HG03558 (cell line): Measurements from ENCODE around the gene HASPIN.
"Not testable (repeated sequence)": the region's sequence is repeated elsewhere in the genome, so short reads cannot be mapped to it uniquely, and the experiment has no call there.

Experiments
- ATAC-seq: cut with Tn5 transposase; IDR thresholded peaks from one replicate; pipeline ENCODE4 v1.9.1; 2021; ENCODE audit warnings: moderate number of reproducible peaks; ENCODE audit not compliant: unreplicated experiment; ENCODE audit errors: extremely low read depth

HASPIN gene

DNA sequence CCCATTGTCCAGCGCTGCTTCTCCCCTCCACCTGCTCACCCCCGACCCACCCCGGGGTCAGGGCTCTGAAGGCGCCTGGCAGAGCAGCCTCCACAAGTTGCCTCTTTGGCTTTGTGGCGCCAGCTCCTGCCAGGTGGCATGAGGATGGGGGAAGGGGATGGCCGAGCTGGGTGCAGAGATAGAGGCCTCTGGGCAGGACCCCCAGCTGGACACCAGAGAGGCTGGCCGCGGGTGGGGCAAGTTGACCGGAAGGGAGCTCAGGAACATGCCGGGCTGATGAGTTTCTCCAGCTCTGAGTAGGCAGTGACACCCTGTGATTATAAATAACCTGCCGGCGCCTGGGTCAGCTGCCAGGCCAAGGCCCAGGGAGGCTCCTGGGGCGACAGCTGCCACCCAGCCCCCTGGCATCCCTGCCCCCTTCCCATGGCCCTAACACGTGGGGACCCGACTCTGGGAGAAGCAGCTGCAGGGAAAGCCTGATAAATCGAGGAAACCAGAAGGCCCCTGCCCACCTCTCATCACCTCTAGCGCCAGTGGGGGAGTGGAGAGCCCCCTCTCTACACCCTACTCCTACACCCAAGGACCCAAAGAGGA is 28.5 kb upstream of the HASPIN start:
- ATAC-seq, result no peak

GRCh38 chr17:3695723-3696411 is 27.8 kb upstream of the HASPIN start, which contains the start of gene P2RX5:
TSS of gene P2RX5 (minus strand) at chr17:3696155. CDS start at chr17:3696005, 150 bp downstream.
- ATAC-seq, result no peak

- ATAC-seq, result no peak
These were observed 26.6 kb upstream of the HASPIN start for GRCh38 chr17:3697103-3697476.

DNA sequence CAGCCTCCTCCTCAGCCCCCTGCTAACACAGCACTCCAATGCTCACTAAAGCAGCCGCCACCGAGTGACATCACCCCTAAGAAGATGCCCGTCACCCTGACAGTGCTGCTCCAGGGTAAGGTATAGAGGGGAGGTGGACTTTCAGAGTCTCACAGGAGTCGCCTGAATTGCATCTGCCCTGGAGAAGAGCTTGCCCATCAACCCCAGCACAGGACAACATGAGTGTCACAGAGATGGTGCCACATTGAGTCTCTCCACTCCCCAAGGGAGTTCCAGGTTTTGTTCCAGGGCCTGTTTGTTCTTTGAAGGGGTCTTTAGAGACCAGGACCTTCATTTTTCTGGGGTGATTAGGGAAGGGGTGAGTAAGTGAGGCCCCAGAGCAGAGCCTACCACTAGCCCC is 25.6 kb upstream of the HASPIN start:
- no peak for ATAC-seq

GRCh38 chr17:3699951-3700350 is 23.8 kb upstream of the HASPIN start:
- ATAC-seq, result no peak

- not testable (repeated sequence) for ATAC-seq
These were observed 21.6 kb upstream of the HASPIN start for GRCh38 chr17:3702041-3702539.

GRCh38 chr17:3704931-3705717 is 18.6 kb upstream of the HASPIN start:
- no peak for ATAC-seq

GRCh38 chr17:3705718-3705984 is 18.1 kb upstream of the HASPIN start:
- ATAC-seq, result not testable (repeated sequence)

DNA sequence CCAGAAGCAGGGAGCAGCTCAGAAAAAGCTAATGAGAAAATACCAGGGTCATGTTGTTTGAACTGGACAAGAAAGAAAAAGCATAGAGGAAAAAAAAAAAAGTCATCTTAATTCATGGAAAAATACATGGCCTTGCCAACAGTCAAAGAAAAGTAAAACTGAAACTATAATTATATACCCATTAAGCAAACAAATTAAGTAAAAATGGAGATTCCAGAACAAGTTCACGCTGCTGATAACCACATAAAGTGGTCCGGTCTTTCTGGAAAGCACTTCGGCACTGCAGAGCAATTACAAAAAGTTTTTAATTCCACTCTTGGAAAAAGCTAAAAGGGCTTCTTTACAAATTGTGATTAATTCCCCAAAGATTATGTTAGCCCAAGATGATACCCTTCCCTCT is 15.3 kb upstream of the HASPIN start:
- ATAC-seq, result no peak

- ATAC-seq, result peak; percentile 80
These were observed 12.7 kb upstream of the HASPIN start for GRCh38 chr17:3710951-3711383.

GRCh38 chr17:3712811-3713463 is 10.8 kb upstream of the HASPIN start:
- ATAC-seq, result no peak

- ATAC-seq, result no peak
These were observed 8.4 kb upstream of the HASPIN start for GRCh38 chr17:3715296-3715695.

DNA sequence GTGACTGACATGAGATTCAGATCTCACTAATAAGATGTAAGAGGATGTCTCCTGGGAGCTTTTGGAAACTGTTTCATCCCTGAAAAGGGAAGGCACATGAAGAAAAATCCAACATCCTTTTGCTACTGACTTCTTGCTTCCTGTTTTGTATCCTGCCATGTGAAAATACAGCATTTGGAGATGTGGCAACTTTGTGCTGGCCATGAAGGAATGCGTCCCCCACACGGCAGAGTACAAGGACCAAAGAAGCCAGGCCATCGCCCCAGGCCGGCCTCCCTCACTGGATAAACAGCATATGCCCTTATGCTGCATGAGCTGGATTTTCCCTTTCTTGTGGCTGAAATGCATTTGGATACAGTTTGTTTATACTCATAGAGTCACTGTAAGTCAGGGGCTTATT is 5.5 kb upstream of the HASPIN start:
- ATAC-seq, result no peak

DNA sequence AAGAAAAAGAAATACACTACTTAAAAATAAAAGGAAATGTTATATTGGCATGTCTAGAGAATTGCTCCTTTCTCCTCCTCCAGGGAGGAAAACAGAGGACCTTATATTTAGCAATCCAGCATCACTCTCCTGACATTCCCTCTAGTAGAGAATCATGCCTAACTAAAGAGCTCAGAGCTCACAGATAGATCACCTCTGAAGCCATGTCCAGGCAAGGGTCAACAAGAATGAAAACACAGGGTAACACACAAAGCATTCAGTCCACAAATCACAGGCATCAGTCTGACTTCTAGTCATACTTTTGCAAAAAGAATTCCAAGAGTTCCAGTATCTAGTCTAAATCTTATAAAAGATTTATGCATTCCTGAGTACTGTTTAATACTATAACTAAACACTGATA is 4.4 kb upstream of the HASPIN start:
- no peak for ATAC-seq

DNA sequence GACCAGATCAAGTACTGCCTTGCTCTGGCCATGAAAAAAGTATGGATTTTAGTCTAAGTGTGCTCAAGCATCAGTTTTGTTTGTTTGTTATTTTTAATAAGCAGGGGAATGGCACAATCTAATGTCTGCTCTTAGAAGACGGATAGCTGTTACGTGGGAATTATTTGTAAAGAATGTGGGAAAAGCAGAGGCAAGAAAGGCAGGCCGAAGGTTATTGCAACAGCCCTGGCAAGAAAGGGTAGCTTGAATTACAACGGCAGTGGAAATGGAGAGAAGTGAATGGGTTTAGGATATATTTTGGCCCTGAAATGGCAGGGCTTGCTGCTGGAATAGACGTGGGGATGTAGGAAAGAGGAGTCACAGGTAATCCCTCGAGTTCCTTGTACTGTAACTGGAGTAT is 987 bp upstream of the HASPIN start:
- ATAC-seq, result no peak

- ATAC-seq, result no peak
These were observed 531 bp upstream of the HASPIN start for GRCh38 chr17:3723188-3723555.

DNA sequence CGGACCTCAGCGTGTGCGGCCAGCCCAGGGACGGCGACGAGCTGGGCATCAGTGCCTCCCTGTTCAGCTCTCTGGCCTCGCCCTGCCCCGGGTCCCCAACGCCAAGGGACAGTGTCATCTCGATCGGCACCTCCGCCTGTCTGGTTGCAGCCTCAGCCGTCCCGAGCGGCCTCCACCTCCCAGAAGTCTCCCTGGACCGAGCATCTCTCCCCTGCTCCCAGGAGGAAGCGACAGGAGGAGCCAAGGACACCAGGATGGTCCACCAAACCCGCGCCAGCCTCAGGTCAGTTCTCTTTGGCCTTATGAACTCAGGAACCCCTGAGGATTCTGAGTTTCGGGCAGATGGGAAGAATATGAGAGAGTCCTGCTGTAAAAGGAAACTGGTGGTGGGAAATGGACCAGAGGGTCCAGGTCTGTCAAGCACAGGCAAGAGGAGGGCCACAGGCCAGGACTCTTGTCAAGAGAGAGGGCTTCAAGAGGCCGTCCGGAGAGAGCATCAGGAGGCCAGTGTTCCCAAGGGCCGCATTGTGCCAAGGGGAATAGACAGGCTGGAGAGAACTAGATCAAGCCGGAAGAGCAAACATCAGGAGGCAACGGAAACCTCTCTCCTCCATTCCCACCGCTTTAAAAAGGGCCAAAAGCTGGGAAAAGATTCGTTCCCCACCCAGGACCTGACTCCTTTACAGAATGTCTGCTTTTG is 825 bp downstream of the HASPIN start:
- ATAC-seq, result no peak

GRCh38 chr17:3727041-3727440 is 3.3 kb downstream of the HASPIN start:
- ATAC-seq, result no peak

DNA sequence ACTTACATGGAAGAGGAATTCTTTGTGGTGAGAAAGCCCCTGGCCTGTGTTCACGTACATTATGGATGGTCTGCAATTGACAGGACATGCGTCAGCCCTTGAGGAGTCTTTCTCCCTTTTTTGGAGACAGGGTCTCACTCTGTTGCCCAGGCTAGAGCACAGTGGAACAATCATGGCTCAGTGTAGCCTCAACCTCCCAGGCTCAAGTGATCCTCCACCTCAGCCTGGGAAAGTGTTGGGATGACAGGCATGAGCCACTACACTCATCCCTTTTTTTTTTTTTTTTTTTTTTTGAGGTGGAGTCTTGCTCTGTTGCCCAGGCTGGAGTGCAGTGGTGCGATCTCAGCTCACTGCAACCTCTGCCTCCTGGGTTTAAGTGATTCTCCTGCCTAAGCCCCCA is 4.4 kb downstream of the HASPIN start:
- ATAC-seq, result not testable (repeated sequence)

- ATAC-seq, result no peak
These were observed 6.2 kb downstream of the HASPIN start for GRCh38 chr17:3729881-3730280.
